HepG2 (cell line): Measurements from ENCODE around the gene SPTBN2. TPM values are rescaled to one million over a fixed set of nuclear protein-coding genes. Genes with fewer than 3 reads are reported as not detected.
A peak's percentile ranks its signal among the peaks of the same experiment; 100 is the strongest.

ENCODE experiments used
- ATAC-seq: fragments of 200-7000 bp; cut with Tn5 transposase; 3 replicates; pipeline ENCODE4 v1.9.1; 2020; ENCODE audit warnings: mild to moderate bottlenecking, moderate library complexity
- BruUV-seq: library from RNA; stranded (reverse); fragments of 400-500 nt; replicated peaks from 2 replicates; lab custom pipeline; 2021; lab: Mats Ljungman, UMichigan
- CTCF ChIA-PET: fragments of 300-600 bp; formaldehyde crosslinking; extraction: SDS; loops from one replicate; lab custom pipeline; 2021; ENCODE audit warnings: low total read pairs, inconsistent platforms, low intra/inter-chr PET ratio; lab: Yijun Ruan, JAX
- POLR2A ChIA-PET: fragments of 350-600 bp; sonication (Branson Sonifier 250); formaldehyde crosslinking; loops from one replicate; lab custom pipeline; 2020; ENCODE audit warnings: antibody characterized with exemption, inconsistent platforms; lab: Yijun Ruan, JAX
- DNase-seq: peaks from one replicate; pipeline ENCODE4 v3.0.0-alpha.2; 2015; ENCODE audit warnings: low spot score
- FAIRE-seq: peaks from 3 replicates; lab custom pipeline; 2011; peaks lifted over from hg19 to GRCh38; lab: Jason Lieb, UNC
- H2AFZ ChIP-seq: one replicate; pipeline ENCODE4 v1.6.1; 2011; ENCODE audit warnings: low read length, inconsistent platforms
- H3K27ac ChIP-seq: fragments of 300-600 bp; 3 replicates; pipeline ENCODE4 v1.8.0; 2011; ENCODE audit warnings: mixed run types, mild to moderate bottlenecking, mixed read lengths, low read length, inconsistent platforms; ENCODE audit not compliant: insufficient read depth; ENCODE audit errors: extremely low read length
- H3K27me3 ChIP-seq, 2 experiments: fragments of 200-600 bp in 1 of 2; 2 replicates in 1 of 2; 3 replicates in 1 of 2; pipeline versions ENCODE4 v1.6.0 to v1.8.0; 2011; ENCODE audit warnings: low read length in 2 of 2, mild to moderate bottlenecking in 2 of 2, moderate library complexity in 2 of 2, inconsistent platforms in 1 of 2; ENCODE audit not compliant: insufficient read depth in 2 of 2, control insufficient read depth in 1 of 2
- H3K36me3 ChIP-seq, 2 experiments: fragments of 200-600 bp in 1 of 2; replicated peaks in 1 of 2; 2 replicates in 1 of 2; 3 replicates in 1 of 2; pipeline versions ENCODE4 v1.5.1 to v1.8.0; 2011; ENCODE audit warnings: low read length in 2 of 2, inconsistent platforms in 1 of 2; ENCODE audit not compliant: insufficient read depth in 2 of 2, control insufficient read depth in 1 of 2
- H3K4me1 ChIP-seq: 2 replicates; pipeline ENCODE4 v1.5.1; 2012; ENCODE audit warnings: low read length, inconsistent platforms; ENCODE audit not compliant: insufficient read depth
- H3K4me2 ChIP-seq: 2 replicates; pipeline ENCODE4 v1.6.0; 2011; ENCODE audit warnings: low read depth, low read length, inconsistent platforms
- H3K4me3 ChIP-seq, 3 experiments: fragments of 200-600 bp in 1 of 3; sonication (generic), shearing (Covaris generic) in 1 of 3; replicated peaks in 1 of 3; 2 replicates each; pipeline ENCODE4 v1.5.1; 2011 to 2016; ENCODE audit warnings: low read length in 3 of 3, inconsistent platforms in 2 of 3, low read depth in 2 of 3, mild to moderate bottlenecking in 2 of 3, control low read depth in 1 of 3, mixed read lengths in 1 of 3; ENCODE audit not compliant: insufficient read depth in 1 of 3
- H3K79me2 ChIP-seq: one replicate; pipeline ENCODE4 v1.6.1; 2011; ENCODE audit warnings: low read length, inconsistent platforms; ENCODE audit not compliant: insufficient read depth
- H3K9ac ChIP-seq: 2 replicates; pipeline ENCODE4 v1.6.0; 2011; ENCODE audit warnings: mild to moderate bottlenecking, low read depth, low read length, inconsistent platforms; ENCODE audit not compliant: insufficient read depth
- H3K9me3 ChIP-seq: 2 replicates; pipeline ENCODE4 v1.5.1; 2012; ENCODE audit warnings: mild to moderate bottlenecking, low read length
- H4K20me1 ChIP-seq: 2 replicates; pipeline ENCODE4 v1.6.0; 2011; ENCODE audit warnings: inconsistent platforms, mild to moderate bottlenecking, low read length, moderate library complexity; ENCODE audit not compliant: insufficient read depth
- FOSL2 ChIP-seq: sonication (generic); formaldehyde crosslinking; IDR thresholded peaks from 2 replicates; pipeline ENCODE4 v1.4.0; 2020; ENCODE audit warnings: missing genetic modification reagents
- FOXA1 ChIP-seq, 2 experiments: fragments of 450-650 bp in 1 of 2; sonication (generic) in 1 of 2; formaldehyde crosslinking in 1 of 2; IDR thresholded peaks; 2 replicates each; pipeline versions ENCODE4 v1.4.0 to v1.6.1; 2016 to 2020; ENCODE audit warnings: missing genetic modification reagents in 1 of 2
- TEAD3 ChIP-seq: optimal IDR thresholded peaks from 2 replicates; pipeline ENCODE3; 2016; ENCODE audit warnings: borderline replicate concordance
- WGBS: methylation state at CpG from one replicate; pipeline ENCODE4 v1.1.6; 2017; ENCODE audit warnings: low lambda C conversion rate; 5-methylcytosine and 5-hydroxymethylcytosine counted together
- in situ Hi-C: cut with HindIII; loops from 2 replicates; pipeline ENCODE4 v1.10.0; 2017; ENCODE audit warnings: low pct_unique_long_range_greater_than_20kb; ENCODE audit not compliant: extremely low pct_ligation_motif_present
- intact Hi-C: fragments of 100-400 bp; cut with micrococcal nuclease; formaldehyde crosslinking; loops from one replicate; pipeline ENCODE4 v1.10.0; 2022; ENCODE audit not compliant: unreplicated experiment
- polyA plus RNA-seq, 8 experiments: library from polyadenylated mRNA; depleted of rRNA in 3 of 8; stranded (reverse) in 7 of 8; unstranded in 1 of 8; fragments of >200 nt; fragmentation: Illumina TruSeq in 4 of 8; extraction: Trizol in 4 of 8; gene quantifications; 2 replicates each; pipeline versions ENCODE4 v1.2.1 to v1.2.3, GENCODE V29; 2011 to 2016; ENCODE audit warnings: low read depth in 4 of 8, missing spikeins in 1 of 8, mixed read lengths in 1 of 8; ENCODE audit not compliant: insufficient read depth in 1 of 8
- total RNA-seq, 5 experiments: library from RNA; depleted of rRNA; stranded (reverse); fragments of >200 nt; fragmentation: Illumina TruSeq; extraction: Trizol; gene quantifications; 2 replicates each; pipeline ENCODE4 v1.2.3, GENCODE V29; 2016; ENCODE audit warnings: low read depth in 1 of 5
- TF ChIP-seq, protein P1 (sequence below): sonication (generic); formaldehyde crosslinking; IDR thresholded peaks from 2 replicates; pipeline ENCODE4 v1.8.0; 2022; ENCODE audit warnings: missing genetic modification reagents, mild to moderate bottlenecking, inconsistent platforms, borderline replicate concordance
- TF ChIP-seq, protein P2 (sequence below): sonication (generic); formaldehyde crosslinking; conservative IDR thresholded peaks from 2 replicates; pipeline ENCODE4 v1.8.0; 2022; ENCODE audit warnings: mild to moderate bottlenecking, moderate library complexity, missing genetic modification reagents
- TF ChIP-seq, protein P3 (sequence below): fragments of 450-650 bp; IDR thresholded peaks from 2 replicates; pipeline ENCODE4 v1.6.1; 2016
- TF ChIP-seq, protein P4 (sequence below): sonication (generic); formaldehyde crosslinking; IDR thresholded peaks from 2 replicates; pipeline ENCODE4 v1.4.0; 2020; ENCODE audit warnings: mild to moderate bottlenecking, missing genetic modification reagents

Gene SPTBN2
- total and polyA plus RNA-seq, 2 of the 13 experiments (the other 11 are each of a cell fraction or from before 2014, with no cell fraction given) = 0.65 to 4.0 TPM

DNA sequence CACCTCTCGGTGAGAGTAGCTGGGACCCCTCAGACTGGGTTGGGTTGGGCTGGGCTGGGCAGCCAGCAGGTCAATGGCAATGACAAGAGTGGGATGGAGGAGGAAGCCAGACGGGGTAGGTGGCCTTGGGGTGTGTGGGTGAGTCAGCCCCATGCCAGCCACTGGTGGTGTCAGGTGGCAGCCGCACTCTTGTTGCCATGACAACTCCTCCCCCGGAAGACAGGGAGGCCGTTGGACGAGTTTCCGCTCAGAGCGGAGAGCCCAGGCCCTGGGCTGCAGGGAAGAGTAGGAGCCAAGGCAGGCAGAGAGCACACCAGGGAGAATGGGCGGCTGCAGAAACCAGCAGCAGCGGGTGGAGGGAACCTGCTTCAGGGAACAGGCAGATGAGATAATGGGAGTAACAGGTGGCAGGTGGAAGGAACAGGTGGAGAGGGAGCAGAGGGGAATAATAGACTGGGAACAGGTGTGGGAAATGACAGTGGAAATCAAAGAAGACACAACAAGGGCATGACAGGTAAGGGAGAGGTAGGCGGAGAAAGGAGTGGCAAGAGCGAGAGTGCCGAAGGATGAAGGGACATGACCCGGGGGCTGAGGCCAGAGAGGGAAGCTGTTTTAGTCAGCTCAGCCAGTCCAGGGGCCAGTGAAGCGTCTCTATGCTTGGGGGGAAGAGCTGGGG is 8.7 kb downstream of the SPTBN2 start (continued):
- TF ChIP-seq, protein P1, sequence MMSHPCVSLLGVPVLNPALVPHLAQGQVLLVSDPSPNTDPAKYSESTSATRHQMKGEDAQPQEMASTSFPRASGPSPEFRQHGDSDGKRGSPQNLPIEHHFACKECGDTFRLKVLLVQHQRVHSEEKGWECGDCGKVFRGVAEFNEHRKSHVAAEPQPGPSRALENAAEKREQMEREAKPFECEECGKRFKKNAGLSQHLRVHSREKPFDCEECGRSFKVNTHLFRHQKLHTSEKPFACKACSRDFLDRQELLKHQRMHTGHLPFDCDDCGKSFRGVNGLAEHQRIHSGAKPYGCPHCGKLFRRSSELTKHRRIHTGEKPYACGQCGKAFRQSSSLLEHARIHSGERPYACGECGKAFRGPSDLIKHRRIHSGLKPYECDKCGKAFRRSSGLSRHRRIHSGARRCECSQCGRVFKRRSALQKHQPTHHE = no peak

DNA sequence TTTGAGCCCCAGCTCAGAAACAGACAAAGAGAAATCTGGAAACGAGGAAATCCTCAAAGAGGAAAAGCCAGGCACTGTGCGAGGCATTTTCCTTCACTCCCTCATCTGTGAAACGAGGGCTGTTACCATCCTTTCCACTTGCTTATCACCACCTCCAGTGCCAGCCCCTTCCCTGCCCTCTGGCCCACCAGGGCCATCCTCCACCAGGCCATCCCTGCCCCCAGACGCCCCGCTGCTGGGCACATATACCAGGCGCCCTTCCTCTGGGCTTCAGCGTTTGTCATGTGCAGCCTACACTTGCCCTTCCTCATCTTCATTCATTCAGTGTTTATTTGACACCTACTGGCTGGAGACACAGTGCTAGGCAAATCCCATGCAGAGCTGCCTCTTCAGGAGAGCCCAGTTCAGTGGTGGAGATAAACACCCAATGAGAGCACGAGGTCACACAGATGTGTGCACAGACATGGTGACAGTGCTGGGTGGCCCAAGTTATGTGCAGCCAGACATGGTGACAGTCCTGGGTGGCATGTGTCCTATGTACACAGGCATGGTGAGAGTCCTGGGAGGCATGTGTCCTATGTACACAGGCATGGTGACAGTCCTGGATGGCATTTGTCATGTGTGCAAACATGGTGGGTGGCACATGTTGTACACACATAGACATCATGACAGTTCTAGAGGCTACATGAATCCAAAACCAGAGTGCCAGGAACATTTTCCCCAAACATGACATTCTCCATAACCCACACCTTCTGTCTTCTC is 9.7 kb downstream of the SPTBN2 start:
- Histone ChIP-seq H3K9me3 (no peaks in the 10 kb centered on the region), H3K79me2 (no peaks in the 10 kb centered on the region), H3K4me2 (peak overlapping the region; percentile 92), H3K9ac (peak overlapping the region; percentile 63), H4K20me1 (no peaks in the 10 kb centered on the region), H3K4me3 (peak overlapping the region; percentile 57 to 77 (median 65)), H3K27me3 (no peaks in the 10 kb centered on the region), H2AFZ (no peak overlapping the region), H3K4me1 (peaks cover 58% of the 10 kb centered on the region), H3K36me3 (no peaks in the 10 kb centered on the region), H3K27ac (no peak overlapping the region)
- 44% methylated on average over 8 of the region's 8 CpGs for WGBS
- ChIA-PET CTCF (no interaction called here), POLR2A (interaction anchor here (0.6 to 1.4 kb wide), 4 partner anchors 24 to 81 kb away, joined by 3 to 4 read pairs (median 3); partner anchors contain the start of genes RBM4 and RBM4B)
- BruUV-seq = no TSS peak
- in situ Hi-C loops (no loop called here), intact Hi-C loops (no loop called here)
- ATAC-seq (peak; percentile 19), DNase-seq (peak; percentile 30), FAIRE-seq (no peak)
- TF ChIP-seq, protein P2, sequence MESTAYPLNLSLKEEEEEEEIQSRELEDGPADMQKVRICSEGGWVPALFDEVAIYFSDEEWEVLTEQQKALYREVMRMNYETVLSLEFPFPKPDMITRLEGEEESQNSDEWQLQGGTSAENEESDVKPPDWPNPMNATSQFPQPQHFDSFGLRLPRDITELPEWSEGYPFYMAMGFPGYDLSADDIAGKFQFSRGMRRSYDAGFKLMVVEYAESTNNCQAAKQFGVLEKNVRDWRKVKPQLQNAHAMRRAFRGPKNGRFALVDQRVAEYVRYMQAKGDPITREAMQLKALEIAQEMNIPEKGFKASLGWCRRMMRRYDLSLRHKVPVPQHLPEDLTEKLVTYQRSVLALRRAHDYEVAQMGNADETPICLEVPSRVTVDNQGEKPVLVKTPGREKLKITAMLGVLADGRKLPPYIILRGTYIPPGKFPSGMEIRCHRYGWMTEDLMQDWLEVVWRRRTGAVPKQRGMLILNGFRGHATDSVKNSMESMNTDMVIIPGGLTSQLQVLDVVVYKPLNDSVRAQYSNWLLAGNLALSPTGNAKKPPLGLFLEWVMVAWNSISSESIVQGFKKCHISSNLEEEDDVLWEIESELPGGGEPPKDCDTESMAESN (CRISPR knock-in tag) = 0 out of 2 replicates have a peak, but pooled peaks have one; percentile 31
- TF ChIP-seq, protein P3, sequence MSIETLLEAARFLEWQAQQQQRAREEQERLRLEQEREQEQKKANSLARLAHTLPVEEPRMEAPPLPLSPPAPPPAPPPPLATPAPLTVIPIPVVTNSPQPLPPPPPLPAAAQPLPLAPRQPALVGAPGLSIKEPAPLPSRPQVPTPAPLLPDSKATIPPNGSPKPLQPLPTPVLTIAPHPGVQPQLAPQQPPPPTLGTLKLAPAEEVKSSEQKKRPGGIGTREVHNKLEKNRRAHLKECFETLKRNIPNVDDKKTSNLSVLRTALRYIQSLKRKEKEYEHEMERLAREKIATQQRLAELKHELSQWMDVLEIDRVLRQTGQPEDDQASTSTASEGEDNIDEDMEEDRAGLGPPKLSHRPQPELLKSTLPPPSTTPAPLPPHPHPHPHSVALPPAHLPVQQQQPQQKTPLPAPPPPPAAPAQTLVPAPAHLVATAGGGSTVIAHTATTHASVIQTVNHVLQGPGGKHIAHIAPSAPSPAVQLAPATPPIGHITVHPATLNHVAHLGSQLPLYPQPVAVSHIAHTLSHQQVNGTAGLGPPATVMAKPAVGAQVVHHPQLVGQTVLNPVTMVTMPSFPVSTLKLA = peak; percentile 78
- TF ChIP-seq TEAD3 (CRISPR knock-in tag) (peak; percentile 27), FOXA1 (IDR thresholded peaks at IDR 0.05) (peak; percentile 23; the same call in 1 of the 2 replicates), FOXA1 (CRISPR knock-in tag; IDR thresholded peaks at IDR 0.05) (peak; percentile 71), FOSL2 (CRISPR knock-in tag) (0 out of 2 replicates have a peak, but pooled peaks have one; percentile 10)
- TF ChIP-seq, protein P4, sequence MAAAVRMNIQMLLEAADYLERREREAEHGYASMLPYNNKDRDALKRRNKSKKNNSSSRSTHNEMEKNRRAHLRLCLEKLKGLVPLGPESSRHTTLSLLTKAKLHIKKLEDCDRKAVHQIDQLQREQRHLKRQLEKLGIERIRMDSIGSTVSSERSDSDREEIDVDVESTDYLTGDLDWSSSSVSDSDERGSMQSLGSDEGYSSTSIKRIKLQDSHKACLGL (CRISPR knock-in tag) = no peak
